ENCODE measurements around the gene GYG2. TPM values are rescaled to one million over a fixed set of nuclear protein-coding genes. Genes with fewer than 3 reads are reported as not detected.
"Not testable (repeated sequence)": the region's sequence is repeated elsewhere in the genome, so short reads cannot be mapped to it uniquely, and the experiment has no call there.

GYG2 gene
- total RNA-seq, 6 donors from 2014 or later: 0.40 to 3.7 (median 0.98) TPM

DNA sequence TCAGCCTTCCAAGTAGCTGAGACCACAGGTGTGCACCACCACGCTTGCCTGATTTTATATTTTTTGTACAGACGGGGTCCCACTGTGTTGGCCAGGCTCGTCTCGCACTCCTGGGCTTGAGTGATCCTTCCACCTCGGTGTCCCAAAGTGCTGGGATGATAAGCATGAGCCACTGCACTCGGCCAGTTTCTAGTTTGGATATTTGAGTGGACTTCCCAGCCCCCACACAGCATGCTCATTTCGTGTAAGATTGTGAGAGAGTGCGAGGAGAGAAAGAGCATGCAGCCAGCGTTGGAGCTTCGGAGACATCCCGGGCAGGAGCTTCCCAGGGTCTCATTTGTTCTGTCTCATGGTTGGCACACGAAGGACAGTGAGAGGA is 68.6 kb downstream of the GYG2 start:
- no peaks in the 10 kb centered on the region for H3K9me3 ChIP-seq
- ATAC-seq (ENCODE audit: low FRiP score in 2 of 2): peak in 1 of 2 donors; percentile 4
- DNase-seq: peak in 1 of 2 donors; percentile 32
- H3K27me3 ChIP-seq: no peaks in the 10 kb centered on the region
- peak overlapping the region in 3 of 4 donors; percentile 18 to 49 (median 33) for H3K27ac ChIP-seq
- H3K4me3 ChIP-seq: no peak overlapping the region
- H3K4me1 ChIP-seq: peaks cover 0 to 28% (median 4%) of the 10 kb centered on the region in 4 donors
- no peaks in the 10 kb centered on the region for H3K36me3 ChIP-seq
- TF ChIP-seq, protein P1, sequence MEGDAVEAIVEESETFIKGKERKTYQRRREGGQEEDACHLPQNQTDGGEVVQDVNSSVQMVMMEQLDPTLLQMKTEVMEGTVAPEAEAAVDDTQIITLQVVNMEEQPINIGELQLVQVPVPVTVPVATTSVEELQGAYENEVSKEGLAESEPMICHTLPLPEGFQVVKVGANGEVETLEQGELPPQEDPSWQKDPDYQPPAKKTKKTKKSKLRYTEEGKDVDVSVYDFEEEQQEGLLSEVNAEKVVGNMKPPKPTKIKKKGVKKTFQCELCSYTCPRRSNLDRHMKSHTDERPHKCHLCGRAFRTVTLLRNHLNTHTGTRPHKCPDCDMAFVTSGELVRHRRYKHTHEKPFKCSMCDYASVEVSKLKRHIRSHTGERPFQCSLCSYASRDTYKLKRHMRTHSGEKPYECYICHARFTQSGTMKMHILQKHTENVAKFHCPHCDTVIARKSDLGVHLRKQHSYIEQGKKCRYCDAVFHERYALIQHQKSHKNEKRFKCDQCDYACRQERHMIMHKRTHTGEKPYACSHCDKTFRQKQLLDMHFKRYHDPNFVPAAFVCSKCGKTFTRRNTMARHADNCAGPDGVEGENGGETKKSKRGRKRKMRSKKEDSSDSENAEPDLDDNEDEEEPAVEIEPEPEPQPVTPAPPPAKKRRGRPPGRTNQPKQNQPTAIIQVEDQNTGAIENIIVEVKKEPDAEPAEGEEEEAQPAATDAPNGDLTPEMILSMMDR (IDR thresholded peaks at IDR 0.05): no peak
- TF ChIP-seq POLR2AphosphoS5 (IDR thresholded peaks at IDR 0.05): no peak
- TF ChIP-seq EP300 (IDR thresholded peaks at IDR 0.05): no peak
- no peak for TF ChIP-seq POLR2A (IDR thresholded peaks at IDR 0.05)
- WGBS, 2 donors: 63 to 66% methylated on average over 6 to 12 of the region's 12 CpGs

DNA sequence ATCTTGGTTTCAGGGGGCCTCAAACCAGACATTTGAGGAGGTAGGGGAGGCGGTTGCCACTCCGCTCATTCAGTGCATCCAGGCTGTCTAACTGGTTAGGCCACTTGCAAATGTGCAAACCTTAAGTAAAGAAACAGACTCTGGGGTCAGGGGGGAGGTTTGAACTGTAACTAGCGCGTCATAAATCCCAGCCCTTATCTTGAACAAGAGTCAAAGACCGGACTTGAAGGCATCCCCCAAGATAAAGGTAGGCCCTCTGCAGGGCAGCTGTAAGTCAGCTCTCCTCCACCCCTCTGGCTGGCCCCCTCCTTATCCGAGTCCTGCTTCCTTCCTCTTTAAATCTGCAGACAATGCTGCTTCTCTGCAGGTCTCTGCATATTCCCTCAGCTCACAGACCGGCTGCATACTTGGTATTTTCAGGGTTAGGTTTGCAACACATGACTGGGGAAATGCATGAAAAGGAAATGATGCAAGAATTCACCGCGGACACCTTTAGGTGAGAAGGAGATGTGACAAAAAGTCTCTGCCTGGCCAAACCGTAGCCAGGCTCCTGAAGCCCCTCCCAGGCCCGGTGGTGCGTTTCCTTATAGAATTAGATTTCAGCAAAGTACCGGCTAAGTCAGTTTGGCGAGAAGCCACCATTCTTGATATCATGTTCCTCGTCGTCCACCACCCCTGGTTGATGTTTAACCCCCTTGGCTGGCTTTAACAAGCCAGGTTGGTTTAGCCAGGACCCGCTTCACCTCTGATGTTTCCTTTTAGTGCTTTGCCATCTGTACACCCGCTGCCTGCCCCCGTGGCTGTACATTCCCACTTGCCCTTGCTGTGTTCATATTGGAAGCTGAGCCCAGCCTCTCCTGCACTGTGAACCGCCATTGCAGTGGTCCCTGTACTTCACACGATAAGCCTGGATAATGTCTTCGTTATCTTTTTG is 69.2 kb downstream of the GYG2 start:
- peaks cover 0 to 28% (median 4%) of the 10 kb centered on the region in 4 donors for H3K4me1 ChIP-seq
- WGBS, 2 donors: 14 to 31% methylated on average over 9 to 22 of the region's 22 CpGs
- DNase-seq: peak in 1 of 2 donors; percentile 74
- not testable (repeated sequence) for H3K36me3 ChIP-seq, H3K9me3 ChIP-seq, H3K27me3 ChIP-seq
- H3K27ac ChIP-seq: peak overlapping the region; percentile 18 to 49 (median 34)
- ATAC-seq (ENCODE audit: low FRiP score in 2 of 2): peak; percentile 43 to 87
- H3K4me3 ChIP-seq: peak overlapping the region in 2 of 4 donors; percentile 1 to 3

DNA sequence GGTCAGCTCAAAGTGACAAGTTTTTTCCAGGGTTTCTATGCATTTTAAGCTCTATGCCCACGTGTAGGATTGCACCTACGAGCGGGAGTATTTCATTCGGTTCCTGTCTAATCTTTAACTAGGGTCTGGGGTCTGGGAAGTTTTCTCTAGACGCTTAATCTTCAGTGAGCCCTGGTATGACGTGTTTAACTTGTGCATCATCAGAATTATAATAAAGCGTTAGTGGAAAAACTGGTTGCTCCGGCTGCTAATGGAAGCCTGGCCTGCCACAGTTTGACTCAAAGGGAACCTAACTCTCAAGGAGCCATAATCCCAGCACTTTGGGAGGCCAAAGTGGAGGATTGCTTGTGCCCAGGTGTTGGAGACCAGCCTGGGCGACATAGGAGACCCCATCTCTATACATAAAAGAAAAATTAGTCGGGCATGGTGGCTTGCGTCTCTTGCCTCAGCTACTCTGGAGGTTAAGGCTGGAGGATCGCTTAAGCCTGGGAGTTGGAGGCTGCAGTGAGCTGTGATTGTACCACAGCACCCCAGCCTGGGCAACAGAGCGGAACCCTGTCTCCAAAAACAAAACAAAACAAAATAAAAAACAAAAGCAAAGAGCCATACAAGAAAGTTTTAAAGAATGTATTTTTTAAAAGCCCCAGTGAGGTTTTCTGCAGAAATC is 70.2 kb downstream of the GYG2 start:
- peaks cover 0 to 28% (median 4%) of the 10 kb centered on the region in 4 donors for H3K4me1 ChIP-seq
- TF ChIP-seq, protein P1 (IDR thresholded peaks at IDR 0.05): no peak
- TF ChIP-seq EP300 (IDR thresholded peaks at IDR 0.05): no peak
- TF ChIP-seq POLR2AphosphoS5 (IDR thresholded peaks at IDR 0.05): no peak
- TF ChIP-seq POLR2A (IDR thresholded peaks at IDR 0.05): no peak
- peak overlapping the region; percentile 18 to 49 (median 34) for H3K27ac ChIP-seq
- ATAC-seq (ENCODE audit: low FRiP score in 2 of 2) (no peak), DNase-seq (peak in 1 of 2 donors; percentile 41)
- WGBS, 2 donors: 75 to 79% methylated on average over 13 of the region's 13 CpGs
- H3K9me3 ChIP-seq: peaks cover 0 to 10% (median 0%) of the 10 kb centered on the region in 4 donors
- H3K27me3 ChIP-seq: no peaks in the 10 kb centered on the region
- peak overlapping the region in 1 of 4 donors; percentile 1 for H3K4me3 ChIP-seq
- H3K36me3 ChIP-seq: no peaks in the 10 kb centered on the region

DNA sequence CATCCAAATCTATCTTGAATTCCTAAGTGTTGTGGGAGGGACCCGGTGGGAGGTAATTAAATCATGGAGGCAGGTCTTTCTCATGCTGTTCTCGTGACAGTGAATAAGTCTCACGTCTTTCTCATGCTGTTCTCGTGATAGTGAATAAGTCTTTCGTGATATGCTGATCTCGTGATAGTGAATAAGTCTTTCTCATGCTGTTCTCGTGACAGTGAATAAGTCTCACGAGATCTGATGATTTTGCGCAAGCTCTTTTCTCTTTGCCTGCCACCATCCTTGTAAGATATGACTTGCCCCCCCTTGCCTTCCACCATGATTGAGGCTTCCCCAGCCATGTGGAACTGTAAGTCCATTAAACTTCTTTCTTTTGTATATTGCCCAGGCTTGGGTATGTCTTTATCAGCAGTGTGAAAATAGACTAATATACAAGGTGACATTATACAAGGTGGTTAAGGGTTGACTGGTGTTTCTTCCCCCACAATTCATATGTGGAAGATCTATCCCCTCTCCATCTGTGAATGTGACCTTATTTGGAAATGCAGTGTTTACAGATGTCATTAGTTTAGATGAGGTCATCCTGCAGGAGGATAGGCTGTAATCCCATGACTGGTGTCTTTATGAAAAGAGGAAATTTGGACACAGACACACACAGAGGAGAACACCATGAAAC is 72.8 kb downstream of the GYG2 start:
- Histone ChIP-seq H3K36me3 (peaks cover 0 to 3% (median 0%) of the 10 kb centered on the region in 4 donors), H3K27ac (no peak overlapping the region), H3K4me1 (peaks cover 0 to 21% (median 4%) of the 10 kb centered on the region in 4 donors), H3K27me3 (no peaks in the 10 kb centered on the region), H3K9me3 (peaks cover 0 to 14% (median 0%) of the 10 kb centered on the region in 4 donors), H3K4me3 (no peak overlapping the region)
- 88 to 92% methylated on average over 9 of the region's 9 CpGs for WGBS, 2 donors
- DNase-seq (no peak), ATAC-seq (ENCODE audit: low FRiP score in 2 of 2) (no peak)
- no peak for TF ChIP-seq EP300 (IDR thresholded peaks at IDR 0.05)
- TF ChIP-seq POLR2A (IDR thresholded peaks at IDR 0.05): no peak
- TF ChIP-seq, protein P1 (IDR thresholded peaks at IDR 0.05): no peak

DNA sequence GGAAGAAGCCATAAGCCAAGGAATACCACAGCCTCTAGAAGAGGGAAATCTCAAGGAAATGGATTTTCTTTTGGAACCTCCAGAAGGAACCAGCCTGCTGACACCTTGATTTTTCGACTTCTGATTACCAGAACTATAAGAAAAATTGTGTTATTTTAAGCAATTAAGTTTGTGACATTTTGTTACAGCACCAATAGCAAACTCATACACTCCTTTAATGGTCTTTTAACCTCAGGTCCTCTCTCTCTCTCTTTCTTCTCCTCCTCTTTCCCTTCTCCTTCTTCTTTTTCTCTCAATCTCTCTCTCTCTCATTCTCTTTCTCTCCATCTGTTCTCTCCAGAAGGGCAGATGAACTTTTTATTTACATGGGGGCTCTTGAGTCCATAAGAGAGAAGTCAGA is 74.1 kb downstream of the GYG2 start:
- WGBS, 2 donors: 88 to 97% methylated on average over 1 of the region's 1 CpG
- Histone ChIP-seq H3K4me1 (peaks cover 0 to 14% (median 1%) of the 10 kb centered on the region in 4 donors), H3K4me3 (no peak overlapping the region), H3K9me3 (peaks cover 0 to 14% (median 0%) of the 10 kb centered on the region in 4 donors), H3K27ac (no peak overlapping the region), H3K27me3 (no peaks in the 10 kb centered on the region), H3K36me3 (peaks cover 0 to 12% (median 4%) of the 10 kb centered on the region in 4 donors)
- ATAC-seq (ENCODE audit: low FRiP score in 2 of 2): no peak
- no peak for DNase-seq
- TF ChIP-seq EP300 (IDR thresholded peaks at IDR 0.05) (no peak), POLR2A (IDR thresholded peaks at IDR 0.05) (no peak), POLR2AphosphoS5 (IDR thresholded peaks at IDR 0.05) (no peak)
- TF ChIP-seq, protein P1 (IDR thresholded peaks at IDR 0.05): no peak
